NCI-H146 (cell line): ENCODE results near the gene PFKL.
"Not testable (repeated sequence)": the region's sequence is repeated elsewhere in the genome, so short reads cannot be mapped to it uniquely, and the experiment has no call there.

Experiments used
- DNase-seq: peaks from one replicate; lab custom pipeline; 2025; lab: John Stamatoyannopoulos, UW

Gene PFKL

GRCh38 chr21:44279354-44280260, 20.2 kb upstream of the PFKL start:
- DNase-seq, result peak; percentile 69

DNA sequence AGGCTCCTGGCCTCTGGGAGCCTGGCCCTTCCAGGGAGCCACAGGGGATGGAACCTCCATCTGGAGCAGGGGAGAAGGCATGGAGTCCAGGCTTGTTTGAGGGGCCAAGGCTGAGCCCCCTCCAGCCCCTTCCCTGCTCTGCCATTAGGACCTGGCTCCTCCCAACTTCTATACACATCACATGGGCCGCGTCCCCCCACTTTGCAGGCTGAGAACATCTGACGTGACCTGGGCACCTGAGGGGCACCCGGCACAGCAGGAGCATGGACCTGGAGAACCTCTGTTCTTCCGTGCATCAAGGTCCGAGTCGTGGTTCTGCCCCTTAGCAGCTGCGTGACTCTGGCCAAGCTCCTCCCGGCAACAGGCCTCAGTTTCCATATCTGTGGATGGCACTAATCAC, 18.1 kb upstream of the PFKL start:
- DNase-seq, result no peak

DNA sequence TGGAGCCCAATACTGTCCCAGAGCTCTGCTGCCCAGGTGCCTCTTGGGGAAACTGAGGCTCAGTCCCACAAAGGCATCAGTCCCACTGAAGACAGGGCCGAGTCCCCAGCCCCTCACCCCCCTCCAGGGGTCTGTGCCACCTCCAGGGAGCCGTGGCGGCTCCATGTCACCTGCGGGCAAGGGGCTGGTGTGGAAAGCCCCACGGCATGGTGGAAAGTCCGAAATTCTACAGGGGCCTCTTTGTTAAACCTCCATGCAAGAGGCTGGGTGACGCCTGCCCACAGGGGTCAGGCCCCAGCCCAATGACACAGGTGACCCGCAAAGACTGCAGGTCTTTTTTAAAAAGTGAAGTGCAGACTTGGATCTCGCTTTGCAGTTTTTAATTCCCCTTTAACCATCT, 17.5 kb upstream of the PFKL start:
- no peak for DNase-seq

DNA sequence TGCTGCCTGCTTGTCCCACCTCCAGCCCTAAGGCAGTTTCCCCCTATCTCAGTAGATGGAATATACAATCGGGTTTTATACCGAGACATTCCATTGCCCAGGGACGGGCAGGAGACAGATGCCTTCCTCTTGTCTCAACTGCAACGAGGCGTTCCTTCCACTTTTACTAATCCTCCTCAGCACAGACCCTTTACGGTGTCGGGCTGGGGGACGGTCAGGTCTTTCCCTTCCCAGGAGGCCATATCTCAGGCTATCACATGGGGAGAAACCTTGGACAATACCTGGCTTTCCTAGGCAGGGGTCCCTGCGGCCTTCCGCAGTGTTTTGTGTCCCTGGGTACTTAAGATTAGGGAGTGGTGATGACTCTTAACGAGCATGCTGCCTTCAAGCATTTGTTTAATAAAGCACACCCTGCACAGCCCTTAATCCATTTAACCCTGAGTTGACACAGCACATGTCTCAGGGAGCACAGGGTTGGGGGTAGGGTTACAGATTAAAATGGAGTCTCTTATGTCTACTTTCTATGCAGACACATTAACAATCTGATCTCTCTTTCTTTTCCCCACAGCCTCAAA, 16.6 kb upstream of the PFKL start:
- DNase-seq, result not testable (repeated sequence)

GRCh38 chr21:44283948-44284347, 15.9 kb upstream of the PFKL start:
- DNase-seq, result no peak

DNA sequence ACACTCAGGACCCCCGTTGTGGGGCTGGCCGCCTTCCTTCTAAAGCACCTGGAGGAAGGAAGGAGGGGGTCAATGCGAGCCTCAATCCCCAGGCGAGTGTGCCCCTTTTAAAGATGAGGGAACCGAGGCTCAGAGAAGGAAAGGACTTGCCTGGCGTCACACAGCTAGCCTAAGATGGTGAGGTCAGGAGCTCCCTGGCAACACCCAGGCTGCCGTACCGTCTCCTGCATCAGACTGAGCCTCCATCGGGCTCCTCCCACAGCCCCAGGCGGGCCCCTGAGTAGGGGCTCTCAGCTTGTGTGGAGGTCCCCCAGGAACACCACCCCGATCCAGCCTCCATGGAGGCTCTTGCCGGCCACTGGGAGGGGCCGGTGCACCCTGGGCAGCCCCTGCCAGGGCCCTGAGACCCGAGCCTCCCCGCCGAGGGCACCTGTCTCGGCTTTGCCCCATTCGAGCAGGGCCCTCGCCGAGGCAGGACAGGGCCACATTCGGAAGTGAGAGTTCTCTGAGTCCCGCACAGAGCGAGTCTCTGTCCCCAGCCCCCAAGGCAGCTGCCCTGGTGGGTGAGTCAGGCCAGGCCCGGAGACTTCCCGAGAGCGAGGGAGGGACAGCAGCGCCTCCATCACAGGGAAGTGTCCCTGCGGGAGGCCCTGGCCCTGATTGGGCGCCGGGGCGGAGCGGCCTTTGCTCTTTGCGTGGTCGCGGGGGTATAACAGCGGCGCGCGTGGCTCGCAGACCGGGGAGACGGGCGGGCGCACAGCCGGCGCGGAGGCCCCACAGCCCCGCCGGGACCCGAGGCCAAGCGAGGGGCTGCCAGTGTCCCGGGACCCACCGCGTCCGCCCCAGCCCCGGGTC, 14.5 kb upstream of the PFKL start, which contains the start of gene AIRE:
AIRE (plus strand) TSS at position 739 of the 855 bp plus-strand sequence. CDS start 131 bp downstream, outside the sequence.
- DNase-seq, result no peak

- no peak for DNase-seq
Observed at GRCh38 chr21:44286086-44286715, 13.7 kb upstream of the PFKL start.

DNA sequence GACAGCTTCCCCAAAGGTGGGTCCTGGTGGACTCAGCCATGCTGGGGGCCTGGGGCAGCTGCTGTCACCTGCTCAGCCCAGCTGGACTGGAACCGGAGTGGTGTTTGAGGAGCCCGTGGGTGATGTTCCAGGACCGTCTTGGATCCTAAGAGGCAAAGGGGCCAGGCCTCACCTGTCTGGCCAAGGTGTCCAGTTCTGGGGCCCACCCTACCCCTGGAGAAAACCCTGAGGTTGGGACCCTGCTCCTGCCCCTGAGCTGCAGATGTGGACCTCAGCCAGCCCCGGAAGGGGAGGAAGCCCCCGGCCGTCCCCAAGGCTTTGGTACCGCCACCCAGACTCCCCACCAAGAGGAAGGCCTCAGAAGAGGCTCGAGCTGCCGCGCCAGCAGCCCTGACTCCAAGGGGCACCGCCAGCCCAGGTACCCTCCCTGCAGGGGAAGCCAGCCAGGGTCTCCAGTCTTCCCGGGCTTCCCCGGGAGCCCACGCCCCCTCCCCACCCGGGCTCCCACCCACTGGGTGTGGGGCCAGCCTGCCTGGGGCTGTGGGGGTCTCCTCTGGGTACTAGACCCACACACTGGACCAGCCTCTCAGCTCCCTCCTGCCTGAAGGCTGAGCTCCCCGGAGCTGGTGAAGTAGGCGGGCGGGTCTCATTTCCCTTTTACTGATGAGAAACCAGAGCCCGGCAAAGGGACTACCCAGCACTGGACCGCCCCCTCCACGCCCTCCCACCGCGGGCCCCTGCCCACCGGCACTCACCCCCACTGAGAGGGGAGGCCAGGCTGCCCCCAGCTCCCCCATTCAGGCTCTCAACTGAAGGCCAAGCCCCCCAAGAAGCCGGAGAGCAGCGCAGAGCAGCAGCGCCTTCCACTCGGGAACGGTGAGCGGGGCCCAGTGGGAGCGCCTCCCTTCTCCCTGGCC, 12.9 kb upstream of the PFKL start:
- no peak for DNase-seq

DNA sequence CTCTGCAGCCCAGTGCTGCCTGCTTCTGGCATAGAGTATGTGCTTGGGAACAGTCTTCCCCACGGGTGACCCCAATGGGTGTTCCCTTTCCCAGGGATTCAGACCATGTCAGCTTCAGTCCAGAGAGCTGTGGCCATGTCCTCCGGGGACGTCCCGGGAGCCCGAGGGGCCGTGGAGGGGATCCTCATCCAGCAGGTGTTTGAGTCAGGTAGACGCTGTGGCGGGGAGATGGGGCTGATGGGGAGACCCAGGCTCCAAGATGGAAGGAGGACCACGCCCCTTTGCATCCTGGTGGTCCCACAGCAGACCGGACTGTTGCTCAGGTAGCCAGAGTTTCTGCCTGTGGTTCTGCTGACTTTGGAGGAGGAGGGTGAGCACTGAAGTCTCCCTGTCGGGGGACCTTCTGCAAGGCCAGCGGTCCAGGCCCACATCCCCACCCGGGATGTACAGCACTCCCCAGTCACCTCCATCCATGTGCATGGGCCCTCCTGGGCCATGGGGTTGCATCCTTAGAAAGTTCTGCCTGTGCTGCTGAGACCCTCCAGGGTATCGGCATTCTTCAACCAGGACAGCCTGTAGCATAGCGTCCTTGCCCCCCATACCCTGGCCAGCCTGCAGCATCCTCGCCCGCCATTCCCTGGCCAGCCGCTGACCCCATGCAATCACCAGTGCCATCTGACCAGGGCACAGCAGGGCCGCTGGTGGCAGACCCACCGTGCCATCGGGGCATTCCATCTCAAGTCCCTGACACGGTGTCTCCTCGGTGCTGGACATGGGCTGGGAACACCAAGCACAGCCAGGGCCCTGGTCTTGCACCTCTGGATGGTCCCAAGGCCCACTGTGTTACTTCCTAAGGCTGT, 11.4 kb upstream of the PFKL start:
- no peak for DNase-seq

DNA sequence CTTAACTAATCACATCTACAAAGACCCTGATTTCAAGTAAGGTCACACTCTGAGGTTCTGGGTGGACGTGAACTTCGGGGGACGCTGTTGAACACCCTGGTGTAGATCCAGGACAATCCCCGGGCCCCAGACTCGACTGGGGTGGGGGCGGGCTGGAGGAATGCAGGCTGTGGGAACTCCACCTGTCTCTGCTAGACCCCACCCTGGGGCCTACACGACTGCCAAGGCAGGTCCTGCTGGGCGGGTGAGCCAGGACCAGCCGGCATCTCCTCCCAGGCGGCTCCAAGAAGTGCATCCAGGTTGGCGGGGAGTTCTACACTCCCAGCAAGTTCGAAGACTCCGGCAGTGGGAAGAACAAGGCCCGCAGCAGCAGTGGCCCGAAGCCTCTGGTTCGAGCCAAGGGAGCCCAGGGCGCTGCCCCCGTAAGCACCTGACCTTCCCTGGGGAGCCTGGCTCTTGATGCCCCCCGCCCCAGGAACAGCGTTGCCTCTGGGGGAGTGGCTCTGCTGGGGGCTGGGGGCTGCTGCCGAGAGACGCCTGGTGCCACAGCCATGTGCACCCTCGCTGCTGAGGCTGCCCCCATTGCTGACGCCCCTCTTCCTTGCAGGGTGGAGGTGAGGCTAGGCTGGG, 10.4 kb upstream of the PFKL start:
- no peak for DNase-seq

DNA sequence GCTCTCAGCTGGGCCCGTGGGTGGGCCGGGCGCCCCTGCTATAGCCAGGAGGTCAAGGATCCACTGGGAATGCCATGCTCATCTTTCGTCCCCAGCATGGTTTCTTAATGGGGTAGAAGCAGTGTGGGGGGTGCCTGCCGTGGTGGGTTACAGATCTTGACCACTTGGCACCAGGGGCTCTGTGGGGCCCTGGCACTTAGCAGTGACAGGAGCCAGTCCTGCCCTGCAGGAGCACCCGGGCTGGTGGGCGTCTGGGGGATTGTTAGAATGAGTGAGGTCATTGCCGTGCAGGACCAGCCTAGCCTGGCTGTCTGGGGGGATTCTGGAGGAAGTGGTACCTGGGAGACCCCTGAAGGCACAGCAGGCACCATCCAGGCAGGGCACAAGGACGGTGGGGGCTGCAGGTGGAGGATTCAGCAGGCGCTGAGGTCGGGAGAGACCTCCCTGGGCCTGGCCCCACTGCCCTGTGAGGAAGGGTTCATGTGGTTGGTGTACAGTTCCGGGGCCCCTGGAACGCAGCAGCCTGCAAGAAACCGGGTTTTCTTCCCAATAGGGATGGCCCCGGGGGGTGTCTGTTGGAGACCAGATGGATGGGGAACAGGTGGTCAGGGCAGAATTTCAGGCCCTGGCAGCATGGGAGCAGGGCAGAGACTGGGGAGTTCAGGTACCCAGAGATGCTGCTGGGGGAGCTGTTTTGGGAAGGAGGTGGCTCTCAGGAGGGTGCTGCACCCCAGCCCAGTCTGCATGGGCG, 9.4 kb upstream of the PFKL start:
- DNase-seq, result no peak

GRCh38 chr21:44291078-44291935, 8.5 kb upstream of the PFKL start:
- no peak for DNase-seq

DNA sequence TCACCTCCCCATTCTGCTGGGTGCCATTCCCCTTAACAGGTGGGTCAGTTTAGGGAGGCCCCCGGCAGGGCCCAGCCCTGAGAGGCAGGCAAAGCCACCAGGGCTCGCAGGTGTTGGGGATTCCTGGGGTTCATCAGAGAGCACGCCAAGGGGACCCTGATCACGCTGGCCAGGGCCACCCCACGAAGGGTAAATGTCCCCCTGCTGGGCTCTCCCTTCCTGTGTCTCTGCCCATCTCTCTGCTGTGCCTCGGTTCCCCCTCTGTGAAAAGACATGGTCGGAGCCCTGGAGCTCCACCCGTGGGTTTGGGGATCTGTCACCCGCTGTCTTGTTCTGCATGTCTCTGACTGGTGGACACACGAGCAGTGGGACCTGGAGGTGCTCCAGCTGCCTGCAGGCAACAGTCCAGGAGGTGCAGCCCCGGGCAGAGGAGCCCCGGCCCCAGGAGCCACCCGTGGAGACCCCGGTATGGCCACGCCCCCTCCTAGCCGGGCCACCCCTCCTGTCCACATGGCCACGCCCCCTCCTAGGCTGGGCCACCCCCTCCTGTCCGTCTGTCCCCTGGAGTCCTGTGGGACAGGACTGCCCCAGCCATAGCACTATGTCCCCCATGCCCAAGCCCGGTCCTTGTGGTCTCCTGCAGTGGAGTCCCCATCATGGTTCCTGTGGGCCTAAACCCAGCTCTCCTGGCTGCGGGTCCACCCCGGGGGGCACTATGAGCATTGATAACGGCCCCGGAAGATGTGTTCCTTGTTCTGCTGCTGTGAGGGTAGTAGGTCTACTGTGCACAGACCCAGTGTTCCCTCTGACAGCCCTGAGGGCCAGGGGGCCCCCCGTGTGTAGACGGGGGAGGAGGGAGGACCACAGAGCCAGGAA, 7.7 kb upstream of the PFKL start:
- DNase-seq, result no peak

DNA sequence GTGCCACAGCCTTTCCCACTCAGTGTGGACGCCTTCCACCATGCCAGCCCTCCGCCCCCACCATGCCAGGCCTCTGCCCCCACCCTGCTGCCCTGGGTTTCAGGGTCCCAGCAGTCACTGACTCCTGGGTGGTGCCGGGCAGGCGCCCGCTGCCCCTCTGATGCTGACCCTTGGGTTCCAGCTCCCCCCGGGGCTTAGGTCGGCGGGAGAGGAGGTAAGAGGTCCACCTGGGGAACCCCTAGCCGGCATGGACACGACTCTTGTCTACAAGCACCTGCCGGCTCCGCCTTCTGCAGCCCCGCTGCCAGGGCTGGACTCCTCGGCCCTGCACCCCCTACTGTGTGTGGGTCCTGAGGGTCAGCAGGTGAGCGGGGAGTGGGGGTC, 7.0 kb upstream of the PFKL start:
- no peak for DNase-seq

DNA sequence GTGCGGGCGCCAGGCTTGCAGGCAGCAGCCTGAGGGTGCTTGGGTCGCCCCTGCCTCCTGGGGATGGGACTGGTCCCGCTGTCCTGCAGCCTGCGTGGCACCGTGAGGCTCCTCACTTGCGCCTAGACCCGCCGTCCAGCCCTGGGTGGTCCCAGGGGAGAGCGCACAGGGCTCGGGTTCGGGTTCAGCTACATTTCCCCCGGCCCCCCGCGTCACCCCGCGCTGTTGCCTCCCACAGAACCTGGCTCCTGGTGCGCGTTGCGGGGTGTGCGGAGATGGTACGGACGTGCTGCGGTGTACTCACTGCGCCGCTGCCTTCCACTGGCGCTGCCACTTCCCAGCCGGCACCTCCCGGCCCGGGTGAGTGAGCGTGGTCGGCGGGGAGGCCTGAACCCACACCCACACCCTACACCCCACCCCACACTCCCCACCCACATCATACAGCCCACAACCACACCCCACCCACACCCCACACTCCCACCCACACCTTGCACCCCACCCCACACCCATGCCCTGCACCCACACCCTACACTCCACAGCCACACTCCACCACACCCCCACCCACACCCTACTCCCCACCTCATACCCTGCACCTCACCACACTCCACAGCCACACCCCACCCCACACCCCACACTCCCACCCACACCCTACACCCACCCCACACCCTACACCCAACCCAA, 6.2 kb upstream of the PFKL start:
- no peak for DNase-seq
